NCI-H2171 treated with DMSO at 0.1 percent for 48 hours (cell line): ENCODE data around the gene TSPYL6.
A peak's percentile ranks its signal among the peaks of the same experiment; 100 is the strongest.

Source experiments
- DNase-seq: peaks from one replicate; lab custom pipeline; 2025; lab: John Stamatoyannopoulos, UW

Gene TSPYL6

GRCh38 chr2:54255230-54256090, 569 bp downstream of the TSPYL6 start:
- DNase-seq, result no peak

- DNase-seq, result no peak
Observed at GRCh38 chr2:54254180-54254579, 1.8 kb downstream of the TSPYL6 start.

- DNase-seq, result no peak
Observed at GRCh38 chr2:54249629-54250028, 6.4 kb downstream of the TSPYL6 start.

- DNase-seq, result no peak
Observed at GRCh38 chr2:54247115-54247514, 8.9 kb downstream of the TSPYL6 start.

- no peak for DNase-seq
Observed at GRCh38 chr2:54240515-54241469, 15.2 kb downstream of the TSPYL6 start.

- peak; percentile 60 for DNase-seq
Observed at GRCh38 chr2:54239427-54239826, 16.6 kb downstream of the TSPYL6 start.

GRCh38 chr2:54237428-54237827, 18.6 kb downstream of the TSPYL6 start:
- DNase-seq, result no peak

- no peak for DNase-seq
Observed at GRCh38 chr2:54233832-54234649, 22.0 kb downstream of the TSPYL6 start.

GRCh38 chr2:54228945-54229344, 27.1 kb downstream of the TSPYL6 start:
- no peak for DNase-seq

GRCh38 chr2:54227798-54228197, 28.2 kb downstream of the TSPYL6 start:
- no peak for DNase-seq

GRCh38 chr2:54226260-54226659, 29.8 kb downstream of the TSPYL6 start:
- no peak for DNase-seq

- no peak for DNase-seq
Observed at GRCh38 chr2:54224997-54225396, 31.0 kb downstream of the TSPYL6 start.

- DNase-seq, result no peak
Observed at GRCh38 chr2:54213082-54213481, 42.9 kb downstream of the TSPYL6 start.

GRCh38 chr2:54212456-54212855, 43.6 kb downstream of the TSPYL6 start:
- no peak for DNase-seq

GRCh38 chr2:54209379-54209778, 46.6 kb downstream of the TSPYL6 start:
- no peak for DNase-seq

- no peak for DNase-seq
Observed at GRCh38 chr2:54208364-54209240, 47.4 kb downstream of the TSPYL6 start.

- no peak for DNase-seq
Observed at GRCh38 chr2:54207666-54208195, 48.3 kb downstream of the TSPYL6 start.

- DNase-seq, result peak; percentile 16
Observed at GRCh38 chr2:54206596-54206995, 49.4 kb downstream of the TSPYL6 start.

- DNase-seq, result no peak
Observed at GRCh38 chr2:54204476-54204875, 51.6 kb downstream of the TSPYL6 start.
